HG03565 (cell line): ENCODE results near the gene SLC38A3.
"Not testable (repeated sequence)": the region's sequence is repeated elsewhere in the genome, so short reads cannot be mapped to it uniquely, and the experiment has no call there.

Source experiments
- ATAC-seq: cut with Tn5 transposase; IDR thresholded peaks from one replicate; pipeline ENCODE4 v1.9.1; 2021; ENCODE audit warnings: mild to moderate bottlenecking, moderate library complexity; ENCODE audit not compliant: unreplicated experiment

Gene SLC38A3

DNA sequence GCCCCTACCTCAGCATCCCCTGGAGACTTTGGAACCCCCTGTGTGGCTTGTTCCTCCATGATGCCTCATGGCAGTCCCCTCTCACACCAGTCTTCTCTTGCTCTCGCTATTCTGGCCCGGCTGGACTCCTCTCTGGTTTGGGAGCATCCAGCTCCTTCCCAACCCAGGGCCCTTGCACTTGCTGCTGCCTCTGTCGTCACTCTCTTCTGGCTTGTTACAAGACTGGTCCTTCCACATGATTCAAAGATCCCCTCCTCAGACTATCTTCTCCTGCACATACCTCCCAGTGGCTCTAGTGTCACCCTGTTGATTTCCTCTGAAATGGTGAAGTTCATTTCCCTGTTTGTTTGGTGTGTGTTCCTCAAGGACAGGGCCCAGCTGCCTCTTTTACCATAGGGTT is 24.4 kb downstream of the SLC38A3 start:
- ATAC-seq: no peak

DNA sequence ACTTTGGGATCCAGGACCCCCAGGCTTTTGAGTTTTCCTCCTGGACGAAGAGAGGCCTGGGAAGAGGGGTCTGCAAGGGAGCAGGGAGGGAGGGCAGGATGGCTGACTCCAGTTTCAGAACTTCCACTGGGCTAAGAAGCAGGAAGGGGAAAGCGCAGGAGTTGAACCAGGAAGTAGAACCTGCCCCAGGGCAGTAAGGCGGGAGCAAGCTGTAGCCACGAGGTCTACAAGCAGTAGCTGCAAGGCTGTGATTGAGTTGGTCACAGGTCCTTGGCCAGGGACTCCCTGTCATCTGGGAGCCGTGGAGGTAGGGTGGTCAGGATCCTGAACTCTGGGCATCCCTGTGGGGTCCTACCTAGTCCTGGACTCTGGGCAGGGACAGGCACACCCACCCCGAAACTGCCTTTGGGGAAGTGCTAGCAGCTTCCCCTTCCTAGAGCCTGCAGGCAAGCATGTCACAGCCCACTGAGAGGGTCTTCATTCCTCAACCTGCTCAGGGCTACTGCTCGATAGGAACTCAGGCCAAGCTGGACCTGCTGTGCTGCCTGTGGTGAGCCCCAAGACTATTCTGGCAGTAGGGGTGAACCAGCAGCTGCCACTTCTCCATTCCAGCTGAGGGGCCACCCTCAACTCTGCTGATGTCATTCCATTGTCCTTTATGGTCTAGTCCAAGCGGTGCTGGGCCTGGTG is 25.2 kb downstream of the SLC38A3 start:
- no peak for ATAC-seq

DNA sequence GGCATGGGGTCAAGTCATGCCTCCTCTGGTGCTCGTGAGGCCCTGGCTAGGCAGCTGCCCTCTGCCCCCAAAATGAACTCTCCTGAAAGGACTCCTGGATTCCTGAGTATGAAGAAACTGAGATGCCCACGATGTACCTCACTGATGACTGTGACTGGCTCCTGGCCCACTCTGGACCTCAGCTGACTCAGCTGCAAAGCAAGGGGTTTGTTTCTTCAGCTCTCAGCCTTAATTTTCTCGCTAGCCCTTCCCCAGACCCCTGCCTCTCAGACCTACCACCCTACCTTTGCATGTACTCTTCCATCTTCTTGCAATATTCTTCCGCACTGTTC is 25.7 kb downstream of the SLC38A3 start:
- no peak for ATAC-seq

DNA sequence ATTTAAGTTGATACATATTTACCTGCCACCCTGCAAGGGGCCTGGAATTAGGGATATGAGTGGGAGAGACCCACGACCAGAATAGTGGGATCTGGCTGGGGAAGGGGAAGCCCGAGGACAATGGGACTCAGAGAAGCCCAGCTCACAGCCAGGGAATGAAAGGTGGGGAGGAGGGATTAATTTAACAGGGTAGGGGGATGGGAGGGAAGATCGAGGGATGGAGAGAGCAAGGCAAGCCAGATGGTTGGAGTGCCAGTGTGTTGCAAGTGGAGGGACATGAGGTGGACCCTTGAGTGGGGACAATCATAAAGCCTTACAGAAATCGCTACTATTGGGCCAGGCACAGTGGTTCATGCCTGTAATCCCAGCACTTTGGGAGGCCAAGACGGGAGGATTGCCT is 26.5 kb downstream of the SLC38A3 start:
- no peak for ATAC-seq

DNA sequence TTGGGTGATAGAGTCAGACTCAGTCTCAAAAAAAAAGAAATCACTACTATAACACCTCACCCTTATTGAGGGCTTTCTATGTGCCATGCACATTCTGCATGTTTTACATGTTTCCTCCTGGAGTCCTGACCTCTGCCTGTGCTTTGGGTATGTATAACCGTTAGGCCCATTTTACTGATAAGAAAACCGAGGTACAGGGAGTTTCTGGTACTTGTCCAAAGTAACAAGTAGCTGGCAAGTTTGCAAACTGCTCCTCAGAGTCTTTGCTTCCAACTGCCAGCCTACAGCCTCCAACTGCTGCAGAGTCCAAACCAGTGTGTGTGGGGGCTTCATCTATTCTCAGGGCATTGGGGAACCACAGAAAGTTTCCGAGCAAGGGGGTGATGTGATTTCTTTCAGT is 27.2 kb downstream of the SLC38A3 start:
- no peak for ATAC-seq

DNA sequence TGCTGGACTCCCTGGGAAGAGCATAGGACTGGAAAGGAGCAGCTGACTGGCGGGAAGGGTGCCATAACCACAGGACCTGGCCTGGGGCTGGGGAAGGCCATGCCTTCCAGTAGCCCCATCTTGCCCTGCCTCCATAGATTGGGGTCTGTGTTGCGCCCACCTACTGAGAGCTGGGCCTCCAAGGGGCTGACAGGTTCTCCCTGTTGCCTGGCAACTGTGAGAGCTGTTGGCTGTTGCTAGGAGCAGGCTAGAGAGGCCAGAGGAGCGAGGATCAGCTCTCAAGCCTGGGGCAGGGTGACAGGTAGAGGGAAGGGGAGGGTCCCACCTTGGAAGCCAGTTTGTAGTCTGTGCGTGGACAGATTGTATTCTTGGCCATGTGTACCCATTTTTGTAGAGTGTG is 28.1 kb downstream of the SLC38A3 start:
- ATAC-seq: no peak

DNA sequence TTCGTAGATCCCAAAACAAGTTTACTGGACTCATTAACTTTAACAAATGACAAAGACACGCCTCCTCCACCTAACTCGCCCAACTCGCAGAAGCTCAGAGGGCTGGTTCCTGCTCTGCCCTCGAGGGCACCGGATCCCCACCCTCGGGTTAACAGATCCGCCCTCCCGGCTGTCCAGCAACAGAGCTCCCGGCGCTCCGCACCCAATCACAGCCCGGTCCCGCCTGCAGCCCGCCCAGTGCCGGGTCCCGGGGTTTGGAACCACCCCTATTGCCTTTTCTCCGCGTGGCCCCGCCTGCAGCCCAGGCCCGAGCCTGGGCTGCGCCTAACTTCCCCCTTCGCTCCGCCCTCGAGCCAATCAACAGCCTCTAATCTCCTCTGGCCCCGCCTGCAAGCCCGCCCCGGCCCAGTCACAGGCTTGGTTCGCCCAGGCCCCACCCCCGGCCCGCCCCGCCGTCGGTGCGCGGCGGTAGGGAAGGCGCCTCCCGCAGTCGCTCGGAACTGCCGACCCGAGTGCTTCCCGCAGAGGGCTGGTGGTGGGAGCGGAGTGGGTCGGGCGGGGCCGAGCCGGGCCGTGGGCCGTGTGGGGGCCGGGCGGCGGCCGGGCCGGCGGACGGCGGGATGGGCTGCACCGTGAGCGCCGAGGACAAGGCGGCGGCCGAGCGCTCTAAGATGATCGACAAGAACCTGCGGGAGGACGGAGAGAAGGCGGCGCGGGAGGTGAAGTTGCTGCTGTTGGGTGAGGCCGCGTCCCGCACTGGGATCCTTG is 30.8 kb downstream of the SLC38A3 start, which contains the start of gene GNAI2:
TSS of gene GNAI2 (plus strand) at position 489 of the 768 bp plus-strand sequence. CDS start at position 621, 132 bp downstream.
- ATAC-seq: peak; percentile 90

DNA sequence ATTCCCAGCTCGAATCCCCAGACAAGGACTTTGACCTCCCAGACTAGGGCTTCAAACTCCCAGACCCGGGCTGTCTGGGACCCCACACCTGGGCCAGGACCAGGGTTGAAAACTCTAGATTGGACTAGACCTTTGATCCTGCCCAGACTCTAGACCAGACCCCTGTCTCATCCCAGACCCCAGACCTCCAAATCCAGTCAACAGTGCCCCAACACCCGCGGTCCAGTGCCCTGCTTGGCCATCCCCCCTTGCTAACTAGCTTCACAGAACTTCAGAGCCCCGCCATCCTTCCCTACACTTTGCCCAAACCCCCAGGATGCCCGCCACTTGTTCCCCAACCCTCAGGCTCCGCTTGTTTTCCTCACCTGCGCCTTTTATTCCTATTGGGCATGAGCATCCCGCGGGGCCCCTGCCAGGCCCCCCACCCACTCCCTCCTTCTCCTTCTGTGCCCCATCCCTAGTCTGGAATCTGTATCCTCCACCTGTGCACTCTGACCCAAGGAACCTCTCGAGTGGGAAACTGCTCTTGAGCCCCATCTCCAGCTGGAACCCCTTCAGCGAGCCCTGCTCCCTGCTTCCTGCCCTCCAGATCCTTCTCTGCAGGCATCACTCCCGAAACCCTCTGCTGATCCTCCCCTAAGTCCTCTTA is 31.5 kb downstream of the SLC38A3 start:
- no peak for ATAC-seq

DNA sequence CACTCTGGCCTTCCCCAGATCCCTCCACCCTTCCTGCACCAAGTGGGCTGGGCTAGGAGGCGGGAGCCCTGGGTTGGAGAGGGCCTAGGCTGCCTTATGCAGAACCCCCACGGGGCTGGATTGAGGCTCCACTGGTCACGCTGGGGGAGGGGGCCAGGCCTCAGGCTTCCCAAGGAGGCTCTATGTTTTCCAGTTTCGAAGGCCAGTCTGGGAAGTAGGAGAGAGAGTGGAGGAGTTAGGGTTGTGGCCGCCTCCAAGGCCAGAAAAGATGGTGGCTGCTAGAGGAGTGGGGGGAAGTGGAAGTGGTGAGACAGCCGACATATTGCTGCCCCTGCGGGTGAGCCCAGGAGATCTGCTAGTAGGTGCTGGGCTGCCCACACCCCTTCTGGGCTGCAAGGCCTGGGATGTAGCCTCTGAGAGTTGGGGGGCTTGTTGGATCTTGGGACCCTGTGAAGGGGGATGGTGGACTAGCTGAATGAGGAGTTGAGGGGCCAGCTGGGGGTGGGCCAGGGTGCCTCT is 32.1 kb downstream of the SLC38A3 start:
- ATAC-seq: no peak

DNA sequence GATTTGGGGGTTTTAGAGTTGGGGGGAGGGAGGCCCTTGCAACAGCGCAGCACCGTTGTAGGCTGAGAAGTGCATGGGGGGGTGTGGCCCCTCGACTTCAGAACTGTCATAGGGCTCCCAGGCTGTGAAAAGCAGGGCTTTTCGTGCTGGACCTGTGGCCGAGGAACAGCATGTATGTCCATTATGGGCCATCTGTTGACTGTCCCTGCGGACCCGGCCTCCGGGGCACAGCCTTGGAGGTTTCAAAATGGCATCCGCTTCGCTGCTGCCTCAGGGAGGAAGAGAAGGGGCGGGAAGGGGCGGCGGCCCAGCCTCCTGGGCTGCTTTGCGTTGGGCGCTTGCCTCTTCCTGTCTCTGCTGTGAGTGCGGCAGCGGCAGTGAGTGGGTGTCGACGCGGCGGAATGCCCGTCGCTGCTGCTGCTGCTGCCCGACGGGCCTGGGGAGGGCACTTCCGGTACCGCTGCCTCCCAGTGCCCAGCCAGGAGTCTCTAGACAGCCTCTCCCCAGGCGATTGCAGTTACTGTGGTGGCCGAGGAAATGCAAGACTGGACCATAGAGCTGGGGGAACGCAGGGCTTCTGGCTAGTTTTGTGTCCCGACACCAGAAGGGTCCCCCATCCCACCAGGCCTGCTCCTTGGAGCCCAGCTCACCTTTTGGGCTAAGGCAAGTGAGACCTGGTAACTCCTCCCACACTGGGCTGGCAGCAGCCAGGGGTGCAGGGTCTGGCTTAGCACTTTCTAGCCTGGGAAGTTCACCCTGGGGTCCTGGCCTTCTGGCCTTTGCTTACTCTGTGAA is 32.9 kb downstream of the SLC38A3 start:
- peak; percentile 28 for ATAC-seq

DNA sequence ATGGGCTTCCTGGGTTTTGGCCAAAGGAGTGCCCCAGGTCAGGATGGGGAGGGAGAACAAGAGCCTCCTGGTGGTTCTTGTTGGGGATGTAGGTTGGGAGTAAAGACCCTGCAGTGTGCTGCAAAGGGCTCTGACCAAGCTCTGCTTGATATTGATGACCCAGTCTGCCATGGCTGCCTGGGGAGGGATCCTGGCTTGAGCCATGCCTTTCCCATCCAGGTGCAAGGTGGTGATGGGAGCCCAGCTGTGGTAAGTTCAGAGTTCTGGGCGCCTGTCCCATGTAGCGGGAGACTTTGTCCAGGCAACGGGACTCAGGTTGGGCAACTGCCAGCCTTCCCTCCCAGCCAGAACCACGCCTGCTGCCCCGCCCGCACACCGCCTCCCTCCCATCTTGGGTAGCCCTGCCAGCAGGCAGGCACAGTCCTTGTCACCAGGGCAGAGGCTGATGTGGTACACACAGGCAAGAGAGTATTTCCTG is 33.5 kb downstream of the SLC38A3 start:
- no peak for ATAC-seq

DNA sequence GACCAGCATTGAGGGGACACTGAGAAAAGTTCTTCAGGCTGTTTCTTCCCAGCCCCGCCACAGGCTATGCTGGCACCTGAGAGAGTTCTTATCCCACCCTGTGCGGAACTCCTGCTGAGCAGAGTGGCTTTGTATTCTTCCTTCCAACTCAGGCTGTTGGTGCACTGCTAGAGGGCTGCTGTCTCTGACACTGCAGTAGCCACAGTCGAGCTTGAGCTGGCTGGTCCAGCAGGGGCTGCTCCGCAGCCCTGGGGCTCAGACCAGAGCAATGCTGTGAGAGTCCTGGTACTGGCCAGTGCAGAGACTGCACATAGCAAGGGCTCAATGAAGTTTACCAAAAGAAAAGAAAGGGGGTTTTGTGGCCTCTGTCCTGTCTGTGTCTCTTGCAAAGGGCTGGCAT is 34.6 kb downstream of the SLC38A3 start:
- no peak for ATAC-seq

DNA sequence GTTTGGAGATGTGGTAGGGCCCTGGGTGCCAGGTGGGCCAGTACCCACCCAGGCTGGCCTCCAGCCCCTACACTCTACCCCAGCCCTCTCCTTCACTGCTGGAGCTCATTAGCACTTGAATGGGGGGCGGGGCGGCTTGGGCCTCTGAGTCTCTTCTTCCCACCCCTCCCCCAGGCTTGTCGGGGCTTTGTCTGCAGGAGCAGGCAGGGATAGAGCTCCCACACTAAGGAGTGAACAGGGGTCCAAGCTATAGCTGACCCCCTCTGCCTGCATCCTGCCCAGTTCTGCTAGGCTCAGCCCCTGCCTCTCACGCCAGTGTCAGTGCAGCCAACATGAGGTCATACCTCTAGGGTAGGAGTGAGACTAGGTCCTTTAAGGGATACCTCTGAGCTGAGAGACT is 36.1 kb downstream of the SLC38A3 start:
- ATAC-seq: no peak

DNA sequence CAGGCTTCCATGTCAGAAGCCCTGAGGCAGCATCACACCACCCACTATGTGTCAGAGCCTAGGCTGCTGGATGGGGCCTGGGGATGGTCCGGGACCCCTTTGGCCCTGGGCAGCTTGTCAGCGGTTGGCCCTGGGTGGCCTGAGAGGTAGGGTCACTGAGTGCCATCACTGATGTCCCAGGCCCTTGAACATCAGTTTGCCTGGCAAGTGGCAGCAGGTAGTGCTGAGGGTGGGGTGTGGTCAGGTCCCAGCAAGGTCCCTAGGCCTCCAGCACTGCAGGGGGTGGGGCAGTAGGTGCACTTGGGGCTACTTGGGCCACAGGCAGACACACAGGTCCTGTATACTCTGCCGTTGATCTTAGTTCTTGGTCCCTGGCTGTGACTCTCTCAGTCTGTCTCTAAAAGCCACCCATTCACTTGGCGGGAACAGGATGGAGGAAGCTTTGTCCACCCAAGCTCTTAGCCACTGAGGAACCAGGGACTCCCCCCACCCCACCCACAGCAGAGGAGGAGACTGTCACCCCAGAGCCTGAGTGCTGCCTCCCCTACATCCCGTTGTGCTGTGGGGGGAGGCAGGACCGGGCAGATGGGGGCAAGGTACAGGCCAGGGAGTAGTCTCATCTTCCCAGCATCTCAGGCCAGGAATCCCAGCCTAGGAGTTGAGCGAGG is 36.8 kb downstream of the SLC38A3 start:
- no peak for ATAC-seq

DNA sequence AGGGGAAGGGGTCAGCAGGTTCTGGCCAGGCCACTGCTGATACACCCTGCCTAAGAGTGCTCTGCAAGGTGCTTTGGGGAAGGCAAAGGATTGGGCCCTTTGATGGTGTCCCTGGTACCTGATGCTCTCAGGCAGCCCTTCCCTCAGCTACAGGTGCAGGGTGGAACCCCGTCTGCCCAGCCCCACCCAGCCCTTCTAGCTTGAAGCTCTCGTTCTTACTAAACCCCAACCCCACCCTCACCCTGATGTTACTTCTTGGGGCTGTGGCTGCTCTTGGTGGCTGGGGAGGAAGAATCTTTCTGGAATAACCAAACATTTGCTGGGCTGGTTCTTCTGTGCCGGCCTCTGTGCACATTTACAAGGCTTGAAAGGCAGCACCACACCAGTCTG is 37.3 kb downstream of the SLC38A3 start:
- ATAC-seq: no peak

DNA sequence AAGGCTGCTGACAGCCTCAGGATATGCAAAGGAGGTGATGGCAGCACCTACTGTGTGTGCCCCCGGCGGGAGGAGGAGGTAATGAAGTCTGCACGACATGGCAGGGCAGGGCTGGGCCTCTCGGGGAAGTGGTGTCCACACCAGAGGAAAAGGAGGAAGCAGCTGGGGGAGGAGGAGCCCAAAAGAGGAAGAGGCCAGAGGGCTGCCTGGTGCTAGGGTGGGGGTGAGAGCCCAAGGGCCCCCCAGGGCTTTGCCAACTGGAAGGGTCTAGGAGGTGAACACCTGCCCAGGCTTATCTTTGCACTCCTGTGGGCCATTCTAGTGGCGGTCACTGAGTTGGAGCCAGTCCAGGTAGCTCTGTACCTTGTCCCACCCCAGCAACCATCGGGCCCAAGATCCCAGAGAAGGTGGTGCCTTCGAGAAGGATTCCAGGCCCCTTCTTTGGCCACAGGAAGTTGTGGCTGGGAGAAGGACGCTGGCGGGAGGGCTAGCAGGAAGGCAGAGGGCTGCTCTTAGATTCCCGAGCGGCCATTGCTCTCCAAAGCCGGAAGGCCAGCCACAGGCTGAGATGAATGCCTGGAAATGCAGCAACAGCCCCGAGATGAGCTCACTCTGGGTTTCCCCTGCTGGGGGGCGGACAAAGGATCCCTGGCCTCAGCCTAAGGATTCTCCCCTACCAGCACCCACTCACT is 37.9 kb downstream of the SLC38A3 start:
- ATAC-seq: no peak

DNA sequence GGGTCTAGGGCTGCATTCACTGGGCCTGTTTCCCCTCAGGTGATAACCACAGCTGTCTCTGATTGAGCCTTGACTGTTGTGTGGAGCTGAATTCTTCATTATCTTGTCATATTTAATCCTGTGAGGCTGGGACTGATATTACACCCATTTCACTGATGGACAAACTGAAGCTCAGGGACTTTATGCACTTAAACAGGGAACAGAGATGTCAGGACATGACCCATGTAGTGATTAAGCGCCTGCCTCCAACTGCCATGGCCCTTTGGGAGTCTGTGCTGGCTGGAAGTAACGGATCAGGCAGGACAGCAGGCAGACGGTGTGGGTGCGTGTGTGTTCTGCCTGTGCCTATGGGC is 38.4 kb downstream of the SLC38A3 start:
- no peak for ATAC-seq

DNA sequence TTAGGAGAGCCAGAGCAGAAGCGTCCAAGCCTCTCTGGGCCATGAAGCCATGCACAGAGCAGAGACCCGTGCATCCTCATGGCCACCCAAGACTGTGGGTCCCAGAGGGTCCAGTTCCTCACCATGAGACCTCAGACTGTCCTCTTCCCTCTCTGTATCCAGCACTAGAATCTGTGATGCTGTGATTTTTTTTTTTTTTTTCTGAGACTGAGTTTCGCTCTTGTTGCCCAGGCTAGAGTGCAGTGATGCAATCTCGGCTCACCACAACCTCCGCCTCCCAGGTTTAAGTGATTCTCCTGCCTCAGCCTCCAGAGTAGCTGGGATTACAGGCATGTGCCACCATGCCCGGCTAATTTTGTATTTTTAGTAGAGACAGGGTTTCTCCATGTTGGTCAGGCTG is 39.7 kb downstream of the SLC38A3 start:
- not testable (repeated sequence) for ATAC-seq

DNA sequence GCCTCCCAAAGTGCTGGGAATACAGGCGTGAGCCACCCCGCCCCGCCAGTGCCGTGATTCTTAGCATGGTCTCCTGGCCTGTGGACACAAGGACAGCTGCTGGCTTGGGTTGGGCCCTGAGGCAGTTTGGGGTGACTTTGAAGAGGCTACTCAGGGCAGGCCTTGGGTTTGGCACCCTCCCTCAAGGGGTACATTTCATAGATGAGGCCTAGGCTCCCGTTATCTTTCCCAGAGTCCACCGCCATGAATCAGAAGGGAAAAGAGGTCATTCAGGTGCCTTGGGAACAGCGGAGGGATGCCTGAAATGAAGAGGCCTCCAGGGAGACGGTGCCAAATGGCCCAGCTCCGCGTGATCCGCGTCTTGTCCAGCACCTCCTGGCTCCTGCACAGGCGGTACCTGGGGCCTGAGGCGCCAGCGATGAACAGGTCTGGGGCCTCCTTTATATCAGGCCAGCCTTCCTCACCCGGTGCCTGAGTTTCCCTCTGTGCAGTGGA is 40.2 kb downstream of the SLC38A3 start:
- no peak for ATAC-seq
